Prostate gland (tissue), 2 donors: ENCODE data around the gene FTCD.

Experiments
- CTCF ChIP-seq, 4 experiments: fragments of 200-600 bp in 2 of 4; fragments of 450-650 bp in 2 of 4; sonication (generic) in 2 of 4; IDR thresholded peaks; 1 replicate in 3 of 4; 2 replicates in 1 of 4; pipeline ENCODE4 v1.5.1; 2016 to 2019; ENCODE audit warnings: antibody characterized with exemption in 4 of 4, mild to moderate bottlenecking in 2 of 4, moderate library complexity in 2 of 4
- POLR2A ChIP-seq: fragments of 450-650 bp; IDR thresholded peaks from one replicate; pipeline ENCODE4 v1.6.1; 2016; ENCODE audit warnings: antibody characterized with exemption, mild to moderate bottlenecking

- TF ChIP-seq CTCF (IDR thresholded peaks at IDR 0.05): no peak
- TF ChIP-seq POLR2A: no peak
Measured at GRCh38 chr21:46109313-46110221, 45.8 kb downstream of the FTCD start.
